AG04449 (cell line): ENCODE results near the gene SETD4.
"Not testable (repeated sequence)": the region's sequence is repeated elsewhere in the genome, so short reads cannot be mapped to it uniquely, and the experiment has no call there.

ENCODE experiments used
- CTCF ChIA-PET: fragments of 350-600 bp; formaldehyde crosslinking; extraction: SDS; loops from one replicate; lab custom pipeline; 2021; ENCODE audit warnings: antibody characterized with exemption; lab: Yijun Ruan, JAX
- POLR2A ChIA-PET: fragments of 400-600, 350-600 bp; formaldehyde crosslinking; extraction: SDS; loops from one replicate; lab custom pipeline; 2020; ENCODE audit warnings: antibody characterized with exemption, inconsistent platforms; lab: Yijun Ruan, JAX
- DNase-seq: peaks from one replicate; pipeline ENCODE4 v3.0.0-alpha.2; 2010; ENCODE audit warnings: low read depth, low spot score
- H3K4me3 ChIP-seq: 2 replicates; pipeline ENCODE4 v1.5.1; 2011; ENCODE audit warnings: low read depth, mild to moderate bottlenecking, control low read depth, low read length
- CTCF ChIP-seq: IDR thresholded peaks from one replicate; pipeline ENCODE4 v1.5.1; 2011; ENCODE audit warnings: mild to moderate bottlenecking, moderate library complexity, low read length, control low read depth, inconsistent platforms; ENCODE audit not compliant: insufficient read depth; ENCODE audit errors: missing control alignments

The SETD4 gene

DNA sequence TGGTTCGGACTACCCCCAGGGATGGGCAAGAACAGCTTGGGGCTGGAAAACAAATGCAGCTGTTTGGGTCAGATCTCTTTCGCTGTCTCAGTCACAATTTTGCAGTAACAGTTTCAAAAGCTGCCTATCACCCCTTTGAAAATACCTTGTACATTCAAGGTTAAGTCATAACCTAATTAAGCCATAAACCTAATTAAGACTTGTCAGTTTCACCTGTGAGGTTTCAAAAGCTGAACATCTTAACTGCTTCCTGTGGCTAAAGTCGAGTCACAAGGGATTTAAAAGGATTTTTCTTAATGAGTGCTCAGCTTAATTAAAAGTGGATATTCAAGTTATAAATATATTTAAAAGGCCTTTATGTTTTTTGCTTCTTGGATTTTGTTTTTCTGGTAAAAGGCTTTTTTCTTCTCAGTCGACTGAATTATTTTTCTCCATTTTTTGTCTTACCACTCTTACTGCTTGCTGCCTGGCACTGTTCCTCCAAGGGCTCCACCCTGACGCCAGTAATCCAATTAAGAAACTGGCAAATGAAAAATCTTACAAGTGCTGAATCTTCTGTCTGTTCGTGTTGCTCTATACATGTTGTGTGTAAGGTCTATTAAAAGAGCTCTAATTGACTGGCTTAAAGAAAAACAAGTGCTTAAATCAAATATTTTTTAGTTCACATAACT lies 40.8 kb upstream of the SETD4 start:
- TF ChIP-seq CTCF: no peak
- no peak overlapping the region for H3K4me3 ChIP-seq
- ChIA-PET POLR2A (no interaction called here), CTCF (interaction anchor here (0.8 to 2.2 kb wide), 8 partner anchors 8 to 28 kb away, joined by 3 to 8 read pairs (median 3); no protein-coding TSS in a partner anchor)
- no peak for DNase-seq

GRCh38 chr21:36099695-36100211 lies 39.4 kb upstream of the SETD4 start:
- CTCF ChIA-PET, POLR2A ChIA-PET: not testable (repeated sequence)

GRCh38 chr21:36099000-36099399 lies 38.7 kb upstream of the SETD4 start:
- no peak for DNase-seq
- POLR2A ChIA-PET: no interaction called here
- CTCF ChIA-PET: interaction anchor here (0.8 to 2.4 kb wide), 2 partner anchors 13 to 41 kb away, joined by 3 to 9 read pairs; no protein-coding TSS in a partner anchor
- no peak for TF ChIP-seq CTCF
- H3K4me3 ChIP-seq: no peak overlapping the region

More at GRCh38 chr21:36099695-36100211, 39.4 kb upstream of the SETD4 start:
- DNase-seq, H3K4me3 ChIP-seq: not testable (repeated sequence)

DNA sequence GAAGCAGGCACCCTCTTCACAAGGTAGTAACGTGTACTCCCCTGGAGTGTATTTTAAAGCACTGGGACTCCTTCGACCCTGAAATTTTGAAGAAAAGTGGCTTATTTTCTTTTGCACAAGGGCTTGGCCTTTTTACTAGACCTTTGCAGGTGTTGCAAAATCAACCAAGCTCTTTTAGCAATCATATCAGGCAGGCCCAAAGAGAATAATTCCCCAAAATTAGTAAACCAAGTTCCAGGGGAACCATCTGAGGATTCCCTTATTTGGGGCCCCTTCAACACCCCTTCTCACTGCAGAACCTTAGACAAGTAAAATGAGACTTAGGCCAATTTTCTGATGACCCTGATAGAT lies 37.8 kb upstream of the SETD4 start:
- POLR2A ChIA-PET: no interaction called here
- H3K4me3 ChIP-seq: no peak overlapping the region
- CTCF ChIA-PET: interaction anchor here (0.9 to 2.4 kb wide), 2 partner anchors 14 kb away, joined by 3 to 9 read pairs; no protein-coding TSS in a partner anchor
- DNase-seq: no peak
- TF ChIP-seq CTCF: no peak

DNA sequence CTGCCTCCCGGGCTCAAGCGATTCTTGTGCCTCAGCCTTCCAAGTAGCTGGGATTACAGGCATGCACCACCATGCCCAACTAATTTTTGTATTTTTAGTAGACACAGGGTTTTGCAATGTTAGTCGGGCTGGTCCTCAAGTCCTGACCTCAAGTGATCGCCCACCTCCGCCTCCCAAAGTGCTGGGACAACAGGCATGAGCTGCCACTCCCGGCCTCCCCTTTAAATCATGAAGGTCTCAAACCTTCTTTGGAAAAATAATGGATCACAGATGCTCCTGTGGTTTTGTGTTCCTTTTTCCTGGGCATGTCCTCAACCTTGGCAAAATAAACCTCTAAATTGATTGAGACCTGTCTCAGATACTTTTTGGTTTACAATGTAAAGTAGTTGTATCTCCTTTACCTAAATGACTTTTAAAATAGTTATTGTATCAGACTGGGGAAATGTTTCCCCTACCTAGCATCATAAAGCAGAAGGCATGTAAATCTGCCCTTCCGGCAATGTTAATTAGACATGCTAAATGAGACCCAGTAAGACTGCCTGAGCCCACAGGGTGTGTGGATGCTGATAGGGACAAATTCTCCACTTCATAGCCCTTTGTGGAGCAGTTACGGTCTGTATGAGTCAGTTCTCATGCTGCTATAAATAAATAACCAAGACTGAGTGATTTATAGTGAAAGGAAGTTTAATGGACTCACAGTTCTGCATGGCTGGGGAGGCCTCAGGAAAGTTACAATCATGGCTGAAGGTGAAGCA lies 37.3 kb upstream of the SETD4 start:
- no peak overlapping the region for H3K4me3 ChIP-seq
- ChIA-PET CTCF (interaction anchor here (0.9 to 2.4 kb wide), 3 partner anchors 13 to 164 kb away, joined by 3 to 9 read pairs (median 4); no protein-coding TSS in a partner anchor), POLR2A (no interaction called here)
- TF ChIP-seq CTCF: no peak
- no peak for DNase-seq

- CTCF ChIA-PET: interaction anchor here (0.7 to 2.4 kb wide), 6 partner anchors 8 to 165 kb away, joined by 3 to 9 read pairs (median 4); no protein-coding TSS in a partner anchor
- DNase-seq: no peak
- no peak overlapping the region for H3K4me3 ChIP-seq
- POLR2A ChIA-PET: no interaction called here
- TF ChIP-seq CTCF: no peak
These were observed 36.3 kb upstream of the SETD4 start for GRCh38 chr21:36096398-36097290.
